WI38 (cell line): Measurements from ENCODE around the gene CORIN.

Experiments
- H3K4me3 ChIP-seq: 2 replicates; pipeline ENCODE4 v1.5.1; 2011; ENCODE audit warnings: low read depth, mild to moderate bottlenecking, control low read depth, low read length
- TF ChIP-seq, protein P1 (sequence below): IDR thresholded peaks from 2 replicates; pipeline ENCODE4 v1.5.1; 2012; ENCODE audit warnings: low read depth, mild to moderate bottlenecking, control low read depth, low read length

The CORIN gene

DNA sequence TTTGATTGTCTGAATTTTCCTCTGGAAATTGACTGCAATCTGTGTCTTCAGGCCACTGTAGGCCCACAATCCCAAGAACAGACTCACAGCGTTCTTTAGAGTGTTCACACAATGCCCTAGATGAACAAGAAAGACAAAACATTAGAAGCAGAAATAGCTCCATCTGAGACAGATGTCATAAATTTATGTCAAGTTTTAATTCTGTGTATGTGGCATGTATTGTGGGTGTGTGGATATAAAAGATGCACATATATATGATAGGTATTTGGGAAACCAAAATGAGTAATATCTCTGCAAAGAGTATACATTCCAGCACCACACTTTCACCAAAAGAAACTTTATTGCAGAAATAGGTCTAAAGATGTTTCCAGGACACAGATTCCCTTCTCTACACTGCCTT, 176.1 kb downstream of the CORIN start:
- TF ChIP-seq, protein P1, sequence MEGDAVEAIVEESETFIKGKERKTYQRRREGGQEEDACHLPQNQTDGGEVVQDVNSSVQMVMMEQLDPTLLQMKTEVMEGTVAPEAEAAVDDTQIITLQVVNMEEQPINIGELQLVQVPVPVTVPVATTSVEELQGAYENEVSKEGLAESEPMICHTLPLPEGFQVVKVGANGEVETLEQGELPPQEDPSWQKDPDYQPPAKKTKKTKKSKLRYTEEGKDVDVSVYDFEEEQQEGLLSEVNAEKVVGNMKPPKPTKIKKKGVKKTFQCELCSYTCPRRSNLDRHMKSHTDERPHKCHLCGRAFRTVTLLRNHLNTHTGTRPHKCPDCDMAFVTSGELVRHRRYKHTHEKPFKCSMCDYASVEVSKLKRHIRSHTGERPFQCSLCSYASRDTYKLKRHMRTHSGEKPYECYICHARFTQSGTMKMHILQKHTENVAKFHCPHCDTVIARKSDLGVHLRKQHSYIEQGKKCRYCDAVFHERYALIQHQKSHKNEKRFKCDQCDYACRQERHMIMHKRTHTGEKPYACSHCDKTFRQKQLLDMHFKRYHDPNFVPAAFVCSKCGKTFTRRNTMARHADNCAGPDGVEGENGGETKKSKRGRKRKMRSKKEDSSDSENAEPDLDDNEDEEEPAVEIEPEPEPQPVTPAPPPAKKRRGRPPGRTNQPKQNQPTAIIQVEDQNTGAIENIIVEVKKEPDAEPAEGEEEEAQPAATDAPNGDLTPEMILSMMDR: no peak
- H3K4me3 ChIP-seq: no peak overlapping the region

DNA sequence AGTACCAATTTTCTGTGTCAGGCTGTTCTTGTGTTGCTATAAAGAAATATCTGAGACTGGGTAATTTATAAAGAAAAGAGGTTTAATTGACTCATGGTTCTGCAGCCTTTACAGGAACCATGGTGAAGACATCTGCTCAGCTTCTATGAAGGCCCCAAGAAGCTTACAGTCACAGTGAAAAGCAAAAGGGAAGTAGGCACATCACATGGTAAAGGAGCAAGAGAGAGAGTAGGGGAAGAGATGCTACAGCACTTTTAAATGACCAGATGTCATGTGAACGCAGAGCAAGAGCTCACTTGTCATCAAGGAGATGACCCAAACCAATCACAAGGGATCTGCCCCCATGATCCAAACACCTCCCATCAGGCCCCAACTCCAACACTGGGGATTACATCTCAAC, 178.5 kb downstream of the CORIN start:
- no peak overlapping the region for H3K4me3 ChIP-seq
- TF ChIP-seq, protein P1: no peak

DNA sequence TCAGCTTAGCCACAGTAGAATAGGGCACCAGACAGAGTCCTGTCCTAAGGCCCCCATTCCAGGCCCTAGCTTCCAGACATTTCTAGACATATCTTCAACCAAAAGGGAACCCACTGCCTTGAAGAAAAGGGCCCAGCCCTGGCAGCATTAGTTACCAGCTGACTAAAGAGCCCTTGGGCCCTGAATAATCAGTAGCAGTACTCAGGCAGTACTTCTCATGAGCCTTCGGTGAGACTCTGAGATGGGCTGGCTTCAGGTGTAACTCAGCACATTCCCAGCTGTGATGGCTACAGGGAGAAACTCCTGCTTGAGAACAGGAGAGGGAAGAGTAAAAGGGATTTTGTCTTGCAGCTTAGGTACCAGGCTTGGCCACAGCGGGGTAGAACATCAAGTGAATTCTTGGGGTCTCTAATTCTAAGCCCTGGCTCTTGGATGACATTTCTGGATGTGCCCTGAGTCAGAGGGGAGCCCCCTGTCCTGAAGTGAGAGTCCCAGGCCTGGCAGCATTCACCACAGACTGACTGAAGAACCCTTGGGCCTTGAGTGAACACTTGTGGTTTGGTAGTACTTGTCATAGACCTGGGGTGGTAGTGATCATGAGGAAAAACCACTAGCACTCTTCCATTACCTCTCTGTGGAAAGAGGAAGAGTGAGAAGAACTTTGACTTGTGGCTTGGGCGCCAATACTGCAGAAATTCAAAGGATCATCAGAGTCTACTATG, 182.7 kb downstream of the CORIN start:
- TF ChIP-seq, protein P1: no peak
- H3K4me3 ChIP-seq: no peak overlapping the region

DNA sequence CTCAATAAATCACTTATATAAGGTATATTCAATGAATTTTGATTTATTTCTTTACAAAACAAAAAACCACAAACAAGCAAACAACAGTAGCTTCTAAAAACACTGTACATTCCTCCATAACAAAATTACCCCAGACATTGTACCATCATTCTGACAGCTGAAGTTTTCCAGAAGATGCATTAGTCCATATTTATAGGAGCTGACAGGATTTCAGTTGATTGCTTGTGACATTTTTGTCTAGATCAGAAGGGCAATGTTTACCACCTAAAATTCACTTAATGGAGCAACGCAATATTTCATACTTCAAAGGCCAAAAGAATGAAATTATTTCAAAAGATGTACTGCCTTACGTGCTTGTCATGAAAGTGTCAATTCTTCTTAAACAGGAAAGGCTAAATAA, 185.8 kb downstream of the CORIN start:
- TF ChIP-seq, protein P1: no peak
- no peak overlapping the region for H3K4me3 ChIP-seq

DNA sequence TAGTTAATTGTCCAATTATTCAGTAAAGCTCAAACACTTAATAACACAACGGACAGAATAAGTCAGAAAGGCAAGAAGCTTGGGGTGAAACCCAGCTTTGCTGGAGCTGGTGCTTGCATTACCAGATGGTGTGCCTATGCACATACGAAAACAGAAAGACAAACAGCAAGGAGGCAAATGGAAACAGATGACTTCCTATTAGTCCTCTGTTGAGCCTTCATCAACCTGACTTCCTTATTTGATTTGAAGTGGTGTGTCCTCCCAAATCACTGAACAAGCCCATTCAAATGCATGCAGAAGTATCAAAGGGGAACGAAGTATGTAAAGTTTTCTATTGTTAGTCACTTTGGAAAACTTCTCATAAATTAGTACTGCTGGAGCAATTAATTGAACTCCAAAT, 186.6 kb downstream of the CORIN start:
- TF ChIP-seq, protein P1: no peak
- H3K4me3 ChIP-seq: no peak overlapping the region

DNA sequence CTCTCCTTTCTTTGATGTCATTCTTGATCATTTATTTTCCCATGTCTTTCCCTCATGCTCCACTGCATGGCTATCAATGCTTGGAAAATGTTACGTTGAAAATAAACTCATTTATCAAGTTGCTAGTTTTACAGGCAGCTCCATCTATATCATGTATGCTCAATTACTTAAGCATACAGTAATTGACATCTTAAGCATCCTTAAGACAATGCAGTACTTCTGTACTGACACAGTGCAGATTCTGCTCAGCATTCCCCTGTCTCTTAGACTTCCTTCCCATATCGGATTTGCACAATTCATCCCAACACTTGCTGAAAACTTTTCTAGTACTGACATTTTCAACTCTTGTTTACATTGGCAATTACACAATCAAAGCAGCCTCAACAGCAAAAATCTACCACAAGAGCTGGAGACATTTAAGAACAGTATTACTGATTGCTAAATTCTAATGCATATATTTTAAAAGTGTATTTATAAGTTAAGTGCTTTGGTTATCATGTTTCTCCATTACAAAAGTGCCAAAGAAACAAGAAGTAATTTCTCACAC, 187.2 kb downstream of the CORIN start:
- TF ChIP-seq, protein P1: no peak
- H3K4me3 ChIP-seq: no peak overlapping the region

DNA sequence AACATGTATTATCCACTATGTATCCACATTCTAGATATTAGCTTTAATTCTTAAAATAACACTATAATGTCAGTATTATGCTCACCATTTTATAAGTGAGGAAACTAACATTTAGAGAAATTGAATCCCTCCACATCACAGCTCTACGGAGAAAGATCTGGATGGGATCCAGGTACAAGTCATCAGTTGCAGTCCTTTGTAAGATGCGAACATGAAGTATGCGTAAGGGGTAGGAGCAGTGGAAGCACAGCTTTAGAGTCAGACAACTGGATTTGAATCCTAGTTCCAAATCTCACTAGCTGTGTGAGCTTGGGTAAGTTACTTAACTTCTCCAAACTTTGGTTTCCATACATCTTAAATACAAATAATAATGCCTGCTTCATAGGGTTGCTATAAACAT, 190.3 kb downstream of the CORIN start:
- H3K4me3 ChIP-seq: no peak overlapping the region
- TF ChIP-seq, protein P1: no peak
